A673 (cell line): ENCODE results near the gene C1orf159. TPM values are rescaled to one million over a fixed set of nuclear protein-coding genes. Genes with fewer than 3 reads are reported as not detected.

ENCODE experiments used
- BruUV-seq: library from RNA; stranded (reverse); fragments of 400-500 nt; replicated peaks from 2 replicates; lab custom pipeline; 2021; lab: Mats Ljungman, UMichigan
- CTCF ChIA-PET: fragments of 300-600 bp; sonication (Branson Sonifier 250); formaldehyde crosslinking; loops from one replicate; lab custom pipeline; 2022; ENCODE audit warnings: antibody characterized with exemption; lab: Charles Lee
- POLR2A ChIA-PET: fragments of 300-600 bp; sonication (Branson Sonifier 250); formaldehyde crosslinking; loops from one replicate; lab custom pipeline; 2022; ENCODE audit warnings: antibody characterized with exemption; ENCODE audit not compliant: low non-redundant PET; lab: Charles Lee
- DNase-seq: peaks from one replicate; pipeline ENCODE4 v3.0.0-alpha.2; 2015; ENCODE audit warnings: low spot score
- H3K27ac ChIP-seq: fragments of 200-600 bp; sonication (generic); 2 replicates; pipeline ENCODE4 v1.5.1; 2016; ENCODE audit warnings: mixed run types, low read depth, mild to moderate bottlenecking, mixed read lengths, antibody characterized with exemption, low read length; ENCODE audit not compliant: poor library complexity, severe bottlenecking
- H3K27me3 ChIP-seq: fragments of 200-600 bp; sonication (generic); replicated peaks from 2 replicates; pipeline ENCODE4 v1.6.1; 2017; ENCODE audit warnings: mixed run types, low read depth, mild to moderate bottlenecking, mixed read lengths, antibody characterized with exemption, low read length; ENCODE audit not compliant: insufficient read depth, poor library complexity
- H3K36me3 ChIP-seq: fragments of 200-600 bp; sonication (generic); 2 replicates; pipeline ENCODE4 v1.6.1; 2016; ENCODE audit warnings: mixed run types, mild to moderate bottlenecking, mixed read lengths, antibody characterized with exemption, low read length; ENCODE audit not compliant: insufficient read depth, poor library complexity, severe bottlenecking
- H3K4me1 ChIP-seq: fragments of 200-600 bp; sonication (generic); 2 replicates; pipeline ENCODE4 v1.6.1; 2017; ENCODE audit warnings: mixed run types, mild to moderate bottlenecking, mixed read lengths, antibody characterized with exemption, low read length; ENCODE audit not compliant: insufficient read depth, poor library complexity, severe bottlenecking
- H3K4me3 ChIP-seq: fragments of 200-600 bp; sonication (generic); 2 replicates; pipeline ENCODE4 v1.5.1; 2016; ENCODE audit warnings: low read depth, mixed run types, mild to moderate bottlenecking, mixed read lengths, low read length; ENCODE audit not compliant: poor library complexity, severe bottlenecking
- H3K9me3 ChIP-seq: fragments of 200-600 bp; sonication (generic); 2 replicates; pipeline ENCODE4 v1.6.1; 2016; ENCODE audit warnings: mixed run types, low read depth, mild to moderate bottlenecking, mixed read lengths, antibody characterized with exemption, low read length; ENCODE audit not compliant: poor library complexity, severe bottlenecking
- CTCF ChIP-seq: fragments of 300-800, 200-600 bp; sonication (generic); conservative IDR thresholded peaks from 2 replicates; pipeline ENCODE4 v1.5.1; 2017; ENCODE audit warnings: low read depth, mild to moderate bottlenecking, antibody characterized with exemption, low read length, moderate library complexity, mixed read lengths
- EZH2 ChIP-seq: fragments of 200-600 bp; sonication (generic); IDR thresholded peaks from 2 replicates; pipeline ENCODE4 v1.6.1; 2017; ENCODE audit warnings: borderline replicate concordance, low read depth, mild to moderate bottlenecking, mixed read lengths, antibody characterized with exemption, low read length; ENCODE audit not compliant: poor library complexity, severe bottlenecking
- intact Hi-C: fragments of 100-400 bp; cut with micrococcal nuclease; formaldehyde crosslinking; loops from one replicate; pipeline ENCODE4 v1.10.0; 2022; ENCODE audit not compliant: unreplicated experiment
- total RNA-seq: library from RNA; stranded (reverse); gene quantifications from 2 replicates; pipeline ENCODE4 v1.2.3, GENCODE V29; 2021

The C1orf159 gene
- total RNA-seq, 1 experiment from 2014 or later = 26.8 TPM

- intact Hi-C loops = no loop called here
- no peak for DNase-seq
- Histone ChIP-seq H3K27ac (no peak overlapping the region), H3K27me3 (no peaks in the 10 kb centered on the region), H3K4me3 (no peak overlapping the region), H3K4me1 (no peaks in the 10 kb centered on the region), H3K36me3 (no peaks in the 10 kb centered on the region), H3K9me3 (no peaks in the 10 kb centered on the region)
- ChIA-PET CTCF (no interaction called here), POLR2A (no interaction called here)
- TF ChIP-seq EZH2 = no peak
- TF ChIP-seq CTCF = no peak
- BruUV-seq = no TSS peak
These were observed 28.4 kb downstream of the C1orf159 start for GRCh38 chr1:1087351-1088028.

- H3K9me3 ChIP-seq = no peaks in the 10 kb centered on the region
- H3K36me3 ChIP-seq = no peaks in the 10 kb centered on the region
- BruUV-seq = no TSS peak
- H3K4me1 ChIP-seq = no peaks in the 10 kb centered on the region
- ChIA-PET CTCF (no interaction called here), POLR2A (no interaction called here)
- intact Hi-C loops = no loop called here
- no peak for DNase-seq
- TF ChIP-seq EZH2 (no peak), CTCF (no peak)
- H3K4me3 ChIP-seq = no peak overlapping the region
- no peaks in the 10 kb centered on the region for H3K27me3 ChIP-seq
- H3K27ac ChIP-seq = no peak overlapping the region
These were observed 29.0 kb downstream of the C1orf159 start for GRCh38 chr1:1086911-1087341.

DNA sequence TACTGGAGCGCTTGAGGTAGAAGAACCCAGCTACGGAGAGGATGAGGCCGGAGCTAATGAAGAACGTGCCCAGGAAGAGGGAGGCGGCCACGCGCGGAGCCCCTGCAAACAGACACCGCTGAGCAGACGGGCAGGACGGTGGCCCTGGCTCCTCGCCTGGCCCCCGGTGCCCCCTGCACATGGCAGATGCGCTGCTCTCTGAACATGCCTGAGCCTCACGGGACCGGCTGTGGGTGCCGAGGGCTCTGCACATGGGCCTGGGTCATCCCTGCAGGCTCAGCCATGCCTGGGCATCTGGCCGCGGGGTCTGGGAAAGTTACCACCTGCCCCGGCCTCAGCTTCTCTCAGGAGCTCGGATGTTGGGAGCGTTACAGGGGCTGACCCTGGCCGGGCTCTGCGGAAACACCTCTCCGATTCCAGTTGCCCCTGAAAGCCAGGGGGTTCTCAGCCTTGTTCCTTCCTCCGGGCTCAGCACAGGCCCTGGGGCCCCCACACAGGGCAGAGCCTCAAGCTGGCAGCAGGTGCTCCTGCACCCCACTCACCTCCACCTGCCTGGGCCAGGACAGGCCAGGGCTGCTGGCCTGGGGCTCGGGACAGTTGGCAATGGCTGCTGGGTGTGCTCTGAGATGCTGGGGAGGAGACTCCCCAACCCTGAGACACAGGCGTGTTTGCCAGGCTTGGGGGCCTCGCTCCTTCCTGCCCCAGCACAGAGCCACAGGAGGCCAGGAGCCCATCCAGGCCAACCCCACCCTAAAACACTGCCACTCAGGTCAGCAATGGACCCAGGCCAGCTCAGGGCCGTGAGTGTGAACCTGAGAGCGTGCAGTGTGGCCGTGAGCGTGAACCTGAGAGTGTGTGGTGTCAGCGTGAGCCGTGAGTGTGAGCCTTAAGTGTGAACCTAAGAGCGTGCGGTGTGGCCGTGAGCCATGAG is 29.7 kb downstream of the C1orf159 start:
- no TSS peak for BruUV-seq
- DNase-seq = no peak
- no peaks in the 10 kb centered on the region for H3K27me3 ChIP-seq
- no peak overlapping the region for H3K27ac ChIP-seq
- ChIA-PET CTCF (no interaction called here), POLR2A (no interaction called here)
- TF ChIP-seq EZH2 = no peak
- TF ChIP-seq CTCF = no peak
- no peaks in the 10 kb centered on the region for H3K9me3 ChIP-seq
- no peaks in the 10 kb centered on the region for H3K36me3 ChIP-seq
- intact Hi-C loops = no loop called here
- no peaks in the 10 kb centered on the region for H3K4me1 ChIP-seq
- no peak overlapping the region for H3K4me3 ChIP-seq
